Esophagus muscularis mucosa (tissue), 3 donors: ENCODE measurements around the gene PARS2.

ENCODE experiments used
- CTCF ChIP-seq, 3 experiments: fragments of 200-600 bp in 2 of 3; fragments of 450-650 bp in 1 of 3; sonication (generic) in 2 of 3; IDR thresholded peaks; one replicate each; pipeline ENCODE4 v1.5.1; 2017 to 2019; ENCODE audit warnings: antibody characterized with exemption in 3 of 3, mild to moderate bottlenecking in 2 of 3, moderate library complexity in 1 of 3
- POLR2A ChIP-seq: fragments of 450-650 bp; IDR thresholded peaks from one replicate; pipeline ENCODE4 v1.6.1; 2017; ENCODE audit warnings: antibody characterized with exemption, moderate library complexity, mild to moderate bottlenecking, low read depth

- TF ChIP-seq CTCF (IDR thresholded peaks at IDR 0.05) (no peak), POLR2A (no peak)
Measured at GRCh38 chr1:54772951-54773350, 8.6 kb upstream of the PARS2 start.
